GM19463 (cell line): ENCODE results near the gene UBE2U.

ENCODE experiments used
- ATAC-seq: cut with Tn5 transposase; IDR thresholded peaks from one replicate; pipeline ENCODE4 v1.9.1; 2021; ENCODE audit warnings: mild to moderate bottlenecking, moderate library complexity; ENCODE audit not compliant: unreplicated experiment

Gene UBE2U, protein sequence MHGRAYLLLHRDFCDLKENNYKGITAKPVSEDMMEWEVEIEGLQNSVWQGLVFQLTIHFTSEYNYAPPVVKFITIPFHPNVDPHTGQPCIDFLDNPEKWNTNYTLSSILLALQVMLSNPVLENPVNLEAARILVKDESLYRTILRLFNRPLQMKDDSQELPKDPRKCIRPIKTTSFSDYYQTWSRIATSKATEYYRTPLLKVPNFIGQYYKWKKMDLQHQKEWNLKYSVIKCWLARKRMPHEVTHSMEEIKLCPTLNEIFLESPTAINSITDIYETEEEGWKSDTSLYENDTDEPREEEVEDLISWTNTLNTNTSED

DNA sequence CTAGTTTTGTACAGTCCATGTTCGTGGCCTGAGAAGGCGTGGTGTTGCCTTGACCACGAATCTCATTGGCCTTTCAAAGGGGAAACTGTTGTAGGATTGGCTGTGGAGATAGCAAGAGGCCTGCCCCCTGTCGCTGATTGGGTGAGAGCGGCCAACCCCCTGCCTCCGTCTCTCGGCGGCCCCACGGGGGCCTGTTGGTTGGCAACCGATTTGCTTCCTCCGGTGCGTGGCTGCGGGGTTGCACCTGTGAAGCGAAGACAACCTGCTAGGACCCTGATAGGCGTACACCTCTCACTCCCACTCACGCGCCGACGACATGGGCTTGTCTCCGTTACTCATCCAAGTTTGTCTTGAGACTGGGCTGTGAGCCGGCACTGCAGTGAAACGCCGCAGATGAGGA is at the start of gene UBE2U:
TSS of gene UBE2U (plus strand) at position 204 of the 400 bp plus-strand sequence. CDS start 428 bp downstream, outside the sequence.
- no peak for ATAC-seq

DNA sequence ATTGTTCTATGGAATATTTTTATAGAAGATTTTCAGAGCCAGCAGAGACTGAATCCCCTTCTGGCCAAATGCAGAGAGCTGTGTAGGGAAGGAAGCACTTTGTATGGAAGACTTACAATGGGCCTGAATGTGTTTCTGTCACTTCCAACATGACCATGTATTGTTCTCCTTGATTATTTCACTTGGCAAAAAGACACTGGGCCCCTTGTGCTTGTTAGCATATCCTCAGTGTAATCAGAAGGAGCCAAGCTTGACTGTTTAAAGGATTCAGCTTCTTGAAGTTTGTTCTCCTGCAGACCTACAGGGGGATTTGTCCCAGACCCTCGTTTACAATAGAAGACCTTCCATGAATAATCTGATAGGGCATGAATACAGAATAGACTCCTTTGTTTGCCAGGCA is 48.1 kb upstream of the UBE2U start:
- ATAC-seq, result no peak

DNA sequence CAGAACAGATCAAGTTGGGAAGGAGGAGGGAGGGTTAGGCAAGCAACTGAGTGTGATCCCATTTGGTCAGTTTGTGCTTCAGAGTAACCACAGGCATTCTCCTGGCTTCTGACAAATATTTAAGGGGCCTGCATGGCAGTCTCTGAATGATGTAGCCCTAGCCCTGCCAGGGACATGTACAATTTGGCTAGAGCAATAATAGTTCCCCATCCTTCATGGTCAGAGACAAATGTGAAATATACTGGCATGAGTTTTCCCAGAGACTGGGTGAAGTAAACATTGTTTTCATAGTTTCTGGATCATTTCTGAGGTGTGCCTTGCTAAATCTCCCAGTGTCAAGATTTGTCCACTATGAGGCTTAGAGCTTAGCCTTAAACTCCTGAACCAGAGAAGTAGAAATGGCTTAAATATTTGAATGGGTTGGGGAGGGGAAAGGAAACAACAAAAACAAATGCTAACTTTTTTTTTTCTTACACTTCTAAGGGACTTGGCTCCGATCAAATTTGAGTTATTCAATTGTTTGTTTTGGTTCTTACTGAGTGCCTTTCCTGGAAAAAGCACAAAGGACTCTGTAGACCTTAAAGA is 42.0 kb upstream of the UBE2U start:
- ATAC-seq, result no peak

DNA sequence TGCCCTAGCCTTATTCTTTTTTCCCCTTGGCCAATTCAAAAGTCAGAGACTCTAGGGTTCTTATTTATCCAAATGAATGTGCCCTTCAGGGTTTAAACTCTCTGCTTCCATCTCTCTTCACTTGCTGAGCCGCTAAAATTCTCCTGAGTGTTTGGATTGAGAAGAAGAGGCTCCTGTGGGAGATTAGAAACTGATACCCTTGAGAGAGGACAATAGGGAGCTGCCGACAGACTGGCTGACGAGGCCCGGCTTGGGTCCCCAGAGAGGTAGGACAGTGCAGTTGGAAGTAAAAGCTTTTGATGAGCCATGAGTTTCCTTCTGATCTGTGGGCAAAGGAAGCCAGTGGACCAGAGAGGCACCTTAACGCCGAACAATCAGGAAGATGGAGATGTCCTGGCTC is 41.3 kb upstream of the UBE2U start:
- ATAC-seq, result no peak

DNA sequence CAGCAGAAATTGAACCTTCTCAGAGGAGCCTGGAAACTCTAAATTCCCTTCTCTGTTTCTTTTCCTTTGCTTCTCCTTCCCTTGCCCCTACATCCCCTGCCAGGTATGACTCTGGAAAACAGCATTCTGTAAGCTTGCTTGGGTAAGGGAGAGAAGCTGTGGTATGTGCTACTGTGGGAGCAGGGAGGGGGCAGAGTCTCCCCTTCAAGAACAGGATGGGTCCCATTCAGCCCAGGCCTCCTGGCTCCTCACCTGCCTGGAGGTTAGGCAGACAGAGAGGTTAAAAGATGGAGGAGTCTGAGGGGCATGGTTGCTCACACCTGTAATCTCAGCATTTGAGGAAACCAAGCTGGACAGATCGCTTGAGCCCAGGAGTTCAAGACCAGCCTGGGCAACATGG is 40.6 kb upstream of the UBE2U start:
- ATAC-seq, result no peak

DNA sequence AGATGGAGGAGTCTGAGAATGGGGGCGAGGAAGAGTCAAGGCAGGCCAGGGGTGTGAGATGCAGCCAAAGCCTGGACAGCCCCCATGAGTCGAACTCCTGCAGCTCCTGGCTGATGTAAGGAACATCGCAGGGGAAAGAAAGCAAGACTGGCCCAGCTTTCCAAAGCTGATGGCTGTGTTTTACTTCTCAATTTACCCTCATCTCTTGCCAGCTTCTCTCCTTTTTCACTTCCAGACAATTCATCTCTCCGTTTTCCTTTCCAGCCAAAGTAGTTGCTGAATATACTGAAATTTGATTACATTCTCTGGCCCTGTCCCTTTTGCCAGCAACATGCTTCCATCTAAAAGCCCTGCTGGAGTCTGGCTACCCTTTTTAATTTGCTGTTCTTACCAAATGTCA is 40.0 kb upstream of the UBE2U start:
- ATAC-seq, result no peak

DNA sequence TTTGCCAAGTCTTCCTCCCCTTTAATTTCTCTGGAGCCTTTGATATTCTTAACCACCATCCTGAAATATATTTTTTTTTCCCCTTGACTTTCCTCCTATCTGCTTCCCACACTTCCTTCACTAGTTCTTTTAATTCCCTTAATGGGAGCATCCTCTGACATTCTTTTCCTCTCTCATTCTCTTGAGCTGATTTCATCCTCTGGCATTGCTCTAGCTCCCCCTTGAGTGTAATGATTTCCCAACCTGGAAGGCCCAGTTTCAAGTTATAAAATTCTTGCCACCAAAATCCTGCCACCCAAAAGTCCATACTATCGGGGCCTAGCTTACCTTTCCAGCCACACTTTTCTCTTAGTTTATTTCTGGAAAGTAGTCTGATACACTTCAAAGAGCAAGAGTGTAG is 39.5 kb upstream of the UBE2U start:
- ATAC-seq, result no peak

DNA sequence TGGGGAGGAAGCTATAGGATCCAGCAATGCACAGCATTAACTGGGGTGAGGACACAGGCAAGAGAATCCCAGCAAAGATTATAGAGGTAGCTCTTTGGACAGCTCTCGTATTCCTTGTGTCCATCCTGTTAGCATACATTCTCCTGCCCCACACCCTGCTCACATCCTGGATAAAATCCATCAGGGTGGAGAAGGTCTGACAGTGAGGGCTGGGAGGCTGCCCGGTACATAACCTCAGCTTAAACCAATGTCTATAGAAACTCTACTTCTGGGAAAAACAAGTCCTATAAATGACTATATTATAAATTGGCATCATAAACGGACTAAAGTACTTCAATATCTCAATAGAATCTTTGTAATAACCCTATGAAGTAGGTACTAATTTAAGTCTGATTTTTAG is 36.8 kb upstream of the UBE2U start:
- no peak for ATAC-seq

DNA sequence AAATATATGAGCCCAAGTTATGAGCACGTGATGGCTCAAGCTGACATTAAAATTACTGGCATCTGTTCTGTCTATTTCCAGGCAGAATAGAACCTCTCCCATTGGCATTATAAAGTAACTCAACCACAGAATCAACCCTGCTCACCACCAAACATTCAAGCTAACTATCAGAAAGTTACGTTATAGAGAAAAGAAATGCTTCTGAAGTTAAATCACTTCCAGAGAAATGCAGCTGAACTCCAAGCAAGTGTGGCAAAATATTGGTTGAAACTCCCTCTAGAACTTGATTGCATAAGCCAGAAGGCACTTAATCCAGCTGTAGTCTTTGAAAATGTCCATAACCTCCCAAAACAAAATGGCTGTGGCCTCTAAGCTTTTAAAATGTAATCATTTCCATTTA is 36.2 kb upstream of the UBE2U start:
- no peak for ATAC-seq

DNA sequence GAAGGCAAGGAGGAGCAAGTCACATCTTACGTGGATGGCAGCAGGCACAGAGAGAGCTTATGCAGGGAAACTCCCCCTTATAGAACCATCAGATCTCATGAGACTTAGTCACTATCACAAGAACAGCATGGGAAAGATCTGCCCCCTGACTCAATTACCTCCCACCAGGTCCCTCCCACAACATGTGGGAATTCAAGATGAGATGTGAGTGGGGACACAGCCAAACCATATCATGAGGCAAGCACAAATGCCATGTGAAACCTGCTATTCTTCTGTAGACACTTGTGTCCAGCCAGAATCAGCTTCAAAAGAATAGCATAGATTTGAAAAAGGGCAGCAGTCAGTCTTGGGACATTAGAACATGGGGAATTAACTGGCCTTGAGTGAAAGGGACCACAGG is 32.2 kb upstream of the UBE2U start:
- ATAC-seq, result no peak

DNA sequence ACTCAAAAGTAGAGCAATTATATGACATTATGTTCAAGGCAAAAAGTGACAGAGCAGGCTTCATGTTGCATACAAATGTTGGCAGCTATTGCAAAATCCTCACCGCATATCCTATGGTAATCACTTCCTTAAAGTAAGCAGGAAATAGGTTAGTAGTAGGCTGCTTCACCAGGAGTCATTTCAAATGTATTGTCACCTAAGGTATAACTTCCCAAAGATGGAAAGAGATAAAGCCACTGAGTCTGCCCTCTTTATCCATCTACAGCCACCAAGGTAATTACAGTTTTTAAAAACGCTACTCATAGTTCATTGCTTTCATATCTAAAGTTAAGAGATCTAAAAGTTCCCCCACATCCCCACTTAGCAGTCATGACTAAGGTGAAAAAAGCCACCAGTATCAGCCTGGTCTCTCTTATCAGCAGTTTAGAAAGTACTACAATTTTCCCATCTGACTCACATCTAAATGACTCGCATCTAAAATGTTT is 31.6 kb upstream of the UBE2U start:
- peak; percentile 64 for ATAC-seq

DNA sequence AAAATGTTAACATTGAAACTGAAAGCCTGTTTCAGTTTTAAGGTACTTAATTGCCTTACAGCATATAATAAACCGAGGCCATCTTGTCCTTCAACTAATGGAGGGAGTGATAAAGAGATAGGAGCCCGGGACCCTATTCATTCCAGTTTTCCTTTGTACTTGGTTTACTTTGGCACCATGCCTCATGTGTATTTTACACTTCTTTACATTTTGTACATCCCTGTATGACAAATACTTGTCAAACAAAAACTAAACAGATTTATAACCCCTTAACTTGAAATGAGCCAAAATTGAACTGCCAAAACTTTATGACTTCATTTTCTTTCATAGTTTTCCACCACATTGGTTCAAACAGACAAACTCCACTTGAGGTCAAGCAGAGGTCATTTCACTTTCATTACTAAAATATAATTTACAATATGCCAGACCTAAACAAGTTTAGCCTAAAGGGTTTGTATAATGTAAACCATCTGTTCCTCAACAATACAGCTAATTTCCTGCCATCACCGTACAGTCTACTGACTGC is 30.9 kb upstream of the UBE2U start:
- no peak for ATAC-seq

DNA sequence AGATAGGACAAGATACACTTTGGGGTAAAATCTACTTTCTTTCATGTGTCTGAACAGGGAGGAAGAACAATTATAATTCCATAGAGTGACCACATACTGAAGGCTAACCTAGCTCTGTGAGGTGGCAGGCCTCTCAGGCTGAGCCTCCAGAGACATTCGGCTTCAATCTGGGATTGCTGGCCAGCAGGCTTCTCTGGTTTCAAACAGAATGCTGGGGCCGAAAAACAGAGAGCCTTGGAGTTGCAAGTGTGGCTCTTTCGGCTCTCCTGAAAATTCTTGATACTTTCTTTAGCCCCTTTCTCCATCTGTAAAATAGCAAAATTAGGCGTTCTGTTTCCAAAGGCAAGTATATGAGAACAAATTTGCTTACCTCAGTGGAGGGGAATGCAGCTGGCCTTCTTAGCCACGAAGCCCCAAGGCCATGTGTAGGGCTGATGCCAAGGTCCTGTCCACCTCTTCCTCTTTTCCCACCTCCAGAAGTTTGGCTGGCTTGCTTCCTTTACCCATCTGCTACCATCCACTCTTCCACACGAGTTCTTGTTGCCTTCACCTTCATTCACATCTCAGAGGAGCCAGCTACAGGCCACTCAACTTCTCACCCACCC is 30.0 kb upstream of the UBE2U start:
- ATAC-seq, result no peak

DNA sequence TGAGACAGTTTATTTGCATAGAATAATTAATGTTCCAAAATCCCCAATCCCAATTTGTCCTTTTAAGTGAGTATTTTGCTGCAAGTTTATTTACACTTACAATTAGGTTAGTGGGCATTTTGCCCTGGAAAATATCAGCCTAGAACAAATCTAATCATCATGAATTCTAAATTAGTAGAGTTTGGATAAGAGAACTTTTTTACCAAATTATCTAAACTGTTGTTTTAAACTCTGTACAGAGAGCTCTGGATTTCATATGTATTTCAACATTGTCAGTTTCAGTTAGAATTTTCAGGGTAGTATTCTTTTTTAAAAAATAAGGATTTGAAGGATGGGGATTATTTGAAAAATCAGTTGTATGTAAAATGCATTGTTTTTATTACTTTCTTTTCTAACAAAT is 27.8 kb upstream of the UBE2U start:
- ATAC-seq, result no peak

DNA sequence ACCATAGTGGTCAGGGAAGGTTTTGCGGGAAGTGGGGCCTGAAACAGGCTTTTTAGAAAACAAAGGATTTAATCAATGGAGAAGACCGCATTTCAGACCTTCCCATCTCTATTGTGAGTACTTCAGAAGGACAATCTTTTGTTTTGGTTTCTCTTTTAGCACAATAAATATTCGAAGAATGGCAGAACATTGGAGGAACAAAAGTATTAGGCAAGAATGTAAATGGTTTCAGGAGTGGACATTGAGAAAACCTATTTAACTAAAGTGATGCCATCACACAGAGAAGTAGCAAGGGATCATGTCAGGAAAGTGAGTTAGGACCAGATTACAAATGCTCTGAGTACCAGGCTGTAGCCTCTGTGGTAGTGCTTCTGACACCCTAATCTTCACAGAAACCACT is 26.8 kb upstream of the UBE2U start:
- no peak for ATAC-seq

DNA sequence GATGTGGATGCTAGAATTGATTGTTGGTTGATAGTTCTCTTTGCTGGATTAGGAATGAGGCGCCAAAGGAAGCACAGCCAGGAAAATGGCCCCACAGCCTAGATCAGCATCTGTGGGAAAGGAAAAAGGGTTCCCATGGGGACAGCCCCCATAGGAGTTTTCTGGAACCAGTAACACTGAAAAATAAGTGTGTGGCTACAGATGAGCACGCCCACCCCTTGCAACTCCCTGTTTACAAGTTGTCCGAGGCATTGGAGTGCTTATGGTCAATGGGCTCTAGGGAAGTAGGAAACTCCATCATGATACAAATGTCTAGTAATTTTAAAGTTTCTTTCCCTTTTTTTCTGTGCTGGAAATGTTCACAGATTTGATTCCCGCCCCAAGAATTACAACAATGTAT is 23.8 kb upstream of the UBE2U start:
- ATAC-seq, result no peak

DNA sequence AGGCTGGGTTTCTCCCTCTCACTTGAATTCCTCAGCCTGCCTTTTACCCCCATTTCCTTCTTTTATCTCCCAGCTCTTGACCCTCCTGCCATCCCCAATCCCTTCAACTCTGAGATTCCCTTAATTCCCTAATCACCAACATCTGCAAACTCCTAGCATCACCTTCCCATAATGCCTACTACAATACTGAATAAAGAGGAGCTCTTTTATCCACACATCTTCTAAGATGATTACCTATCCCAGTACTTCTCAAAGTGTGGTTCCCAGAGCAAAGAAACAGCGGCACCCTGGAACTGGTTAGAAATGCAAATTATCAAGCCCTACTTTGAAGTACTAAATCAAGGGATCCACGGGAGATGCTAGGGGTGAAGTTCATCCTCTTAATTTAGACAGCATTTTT is 21.2 kb upstream of the UBE2U start:
- ATAC-seq, result no peak

DNA sequence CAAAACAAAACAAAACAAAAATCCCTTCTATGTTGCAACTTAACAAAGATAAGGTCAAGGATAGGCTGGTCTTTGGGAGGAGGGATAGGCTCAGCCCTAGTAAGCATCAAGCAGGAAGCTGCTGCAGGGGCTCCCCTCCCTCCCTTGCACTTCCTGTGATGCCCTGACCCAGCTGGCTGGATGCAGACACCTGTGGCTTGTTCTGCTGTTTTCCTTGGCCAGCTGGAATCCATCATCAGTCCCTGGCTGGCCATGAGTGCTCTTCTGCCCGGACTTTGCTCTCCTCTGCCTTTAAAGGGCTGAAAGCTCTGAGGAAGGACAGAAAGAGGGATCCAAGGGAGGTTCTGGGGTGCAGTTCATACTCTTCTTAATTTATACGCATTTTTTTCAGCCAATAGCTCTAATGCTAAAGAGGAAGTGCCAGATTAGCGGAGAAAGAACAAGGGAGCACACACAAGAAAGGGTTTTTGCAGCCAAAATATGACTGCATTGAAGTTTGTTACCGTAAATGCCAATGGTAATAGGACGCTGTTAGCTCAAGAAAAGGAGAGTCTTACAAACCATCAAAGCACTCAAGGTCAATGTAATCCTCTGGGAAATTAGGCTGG is 19.9 kb upstream of the UBE2U start:
- no peak for ATAC-seq

DNA sequence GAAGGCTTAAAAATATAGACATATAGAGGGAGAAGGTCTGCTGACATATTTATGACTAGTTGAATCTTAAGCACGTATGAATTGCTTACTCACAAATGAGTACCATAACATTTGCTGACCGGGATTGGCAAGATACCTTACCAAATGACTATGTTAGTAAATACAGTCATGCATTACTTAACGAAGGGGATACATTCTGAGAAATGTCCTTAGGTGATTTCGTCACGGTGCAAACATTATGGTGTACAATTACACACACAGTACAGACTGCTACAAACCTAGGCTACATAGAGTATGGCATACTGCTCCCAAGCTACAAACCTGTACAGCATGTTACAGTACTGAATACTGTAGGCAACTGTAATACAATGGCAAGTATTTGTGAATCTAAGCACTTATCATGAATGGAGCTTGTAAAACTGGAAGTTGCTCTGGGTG is 19.4 kb upstream of the UBE2U start:
- no peak for ATAC-seq

DNA sequence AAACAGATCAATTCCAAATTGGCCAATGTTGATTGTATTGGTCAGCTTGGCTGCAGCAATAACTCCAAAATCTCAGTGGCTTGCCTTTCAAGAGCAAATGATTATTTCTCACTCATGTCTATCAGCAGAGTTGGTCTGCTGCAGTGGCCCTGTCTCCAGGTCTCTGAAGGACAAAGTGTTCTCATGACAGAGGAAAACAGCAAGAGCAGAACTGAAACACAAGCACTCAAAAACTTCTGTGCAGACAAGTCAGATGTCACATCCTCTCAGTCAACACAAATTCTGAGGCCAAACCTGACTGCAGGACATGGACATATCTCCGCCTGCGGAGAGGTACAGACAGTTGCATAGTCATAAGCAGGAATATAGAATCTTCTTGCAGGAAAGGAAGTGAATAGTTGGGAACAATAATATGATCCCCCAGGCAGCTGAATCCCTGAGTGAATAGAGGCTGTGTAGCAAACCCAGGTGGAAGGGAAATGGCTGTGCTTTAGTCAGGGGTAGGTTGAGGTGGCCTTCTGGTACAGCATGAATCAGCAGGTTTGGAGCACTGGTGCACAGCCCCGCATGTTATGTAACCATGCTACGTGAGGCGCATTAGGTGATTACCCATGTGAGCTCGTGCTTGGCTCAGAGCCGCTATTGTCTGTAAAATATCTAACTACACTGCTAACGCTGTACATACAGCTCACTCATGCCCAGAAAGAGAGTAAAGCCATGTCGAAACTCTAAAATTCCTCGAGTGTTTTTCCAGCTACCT is 17.1 kb upstream of the UBE2U start:
- no peak for ATAC-seq

DNA sequence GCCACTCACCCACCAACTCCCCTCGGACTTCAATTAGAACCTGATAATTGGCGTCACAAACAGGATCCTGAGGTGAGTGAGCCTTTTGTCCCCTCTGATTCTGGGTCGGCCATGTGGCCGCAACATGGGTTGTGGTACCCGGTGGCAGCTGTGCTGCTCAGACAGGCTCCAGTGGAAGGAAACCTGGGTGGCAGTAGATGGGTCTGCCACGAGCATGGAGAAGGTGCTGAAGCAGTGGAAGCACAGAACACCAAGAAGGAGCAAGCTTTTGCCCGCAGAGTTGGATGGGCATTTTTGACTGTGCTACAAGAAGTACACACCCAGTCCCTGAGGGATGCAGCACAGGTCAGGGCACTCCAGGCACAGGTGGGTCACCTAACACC is 16.5 kb upstream of the UBE2U start:
- ATAC-seq, result no peak
